ENCODE results near the gene KRT72.

The KRT72 gene

DNA sequence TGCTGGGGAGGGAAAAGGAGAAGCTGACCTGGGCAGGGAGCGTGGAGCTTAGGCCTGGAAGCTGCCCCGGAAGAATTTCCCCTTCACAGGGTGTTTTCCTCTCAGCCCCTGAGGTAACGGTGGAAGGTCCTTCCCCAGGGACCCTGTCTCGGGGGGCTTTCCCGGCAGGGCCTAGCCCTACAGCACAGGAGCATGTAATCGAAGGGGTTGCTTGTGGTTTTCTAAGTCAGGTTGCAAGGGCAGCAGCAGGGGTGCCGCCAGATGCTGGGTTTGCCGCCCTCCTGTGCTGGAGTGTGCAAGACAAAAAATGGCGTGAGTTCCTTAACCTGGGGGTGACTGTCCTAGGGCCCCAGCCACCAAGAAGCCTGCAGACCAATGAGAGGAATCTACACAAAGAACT, 26.0 kb downstream of the KRT72 start:
- DNase-seq: no peak

GRCh38 chr12:52573743-52574142, 27.5 kb downstream of the KRT72 start, which contains the start of gene KRT74:
KRT74 (minus strand) TSS chr12:52573843; CDS start chr12:52573777, 66 bp downstream.
- no peak for DNase-seq

DNA sequence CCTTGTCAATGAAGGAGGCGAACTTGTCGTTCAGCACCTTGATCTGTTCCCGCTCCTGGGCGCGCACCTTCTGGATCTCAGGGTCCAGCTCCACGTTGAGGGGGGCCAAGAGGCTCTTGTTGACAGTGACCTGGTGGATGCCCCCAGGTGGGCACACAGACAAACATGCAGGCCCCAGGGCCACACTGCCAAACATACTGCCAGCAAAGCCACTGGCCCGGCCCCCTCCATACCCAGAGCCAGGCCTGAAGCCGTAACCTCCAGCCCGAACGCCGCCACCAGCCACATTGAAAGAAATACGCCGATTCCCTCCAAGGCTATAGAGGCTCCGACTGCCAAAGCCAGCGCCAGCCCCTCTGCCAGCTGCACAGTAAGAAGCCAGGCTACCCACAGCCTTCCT, 28.0 kb downstream of the KRT72 start:
- no peak for DNase-seq

DNA sequence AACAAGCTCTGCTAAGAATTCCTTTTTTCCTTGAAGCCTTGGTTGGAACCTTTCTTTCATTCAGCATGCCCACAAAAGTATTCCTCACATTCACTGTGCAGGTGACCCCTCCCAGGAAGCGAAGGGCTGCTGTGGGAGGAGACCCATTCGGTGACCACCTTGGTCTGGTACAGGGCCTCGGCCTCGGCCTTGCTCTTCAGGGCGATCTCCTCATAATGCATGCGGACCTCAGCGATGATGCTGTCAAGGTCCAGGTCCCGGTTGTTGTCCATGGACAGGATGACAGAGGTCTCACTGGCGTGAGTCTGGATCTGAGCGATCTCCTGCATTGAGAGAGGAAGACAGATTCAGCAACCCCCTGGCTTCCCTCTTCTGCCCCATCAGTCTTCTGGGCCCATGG, 30.8 kb downstream of the KRT72 start:
- no peak for DNase-seq

GRCh38 chr12:52568111-52568510, 33.2 kb downstream of the KRT72 start:
- no peak for DNase-seq

- DNase-seq: no peak
These were observed 34.4 kb downstream of the KRT72 start for GRCh38 chr12:52566847-52567291.

DNA sequence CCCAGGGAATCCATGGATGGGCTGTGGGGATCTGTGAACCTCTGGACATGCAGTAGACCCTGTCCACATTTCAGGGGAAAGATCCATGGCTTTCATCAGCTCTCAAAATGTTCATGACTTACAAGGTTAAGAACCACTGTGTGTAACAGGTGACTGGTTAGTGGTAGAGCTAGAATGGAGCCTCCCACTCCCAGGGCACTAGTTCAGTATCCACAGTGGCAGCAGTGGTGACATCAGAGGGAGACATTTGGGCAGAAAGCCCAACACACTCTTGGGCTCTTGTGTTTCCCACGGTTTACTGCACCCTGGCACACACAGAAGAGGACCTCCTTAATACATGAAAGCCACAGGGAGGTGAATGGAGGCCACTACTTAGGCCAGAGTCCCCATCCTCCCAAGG, 36.7 kb downstream of the KRT72 start:
- DNase-seq: no peak

- DNase-seq: no peak
These were observed 39.3 kb downstream of the KRT72 start for GRCh38 chr12:52561880-52562449.

DNA sequence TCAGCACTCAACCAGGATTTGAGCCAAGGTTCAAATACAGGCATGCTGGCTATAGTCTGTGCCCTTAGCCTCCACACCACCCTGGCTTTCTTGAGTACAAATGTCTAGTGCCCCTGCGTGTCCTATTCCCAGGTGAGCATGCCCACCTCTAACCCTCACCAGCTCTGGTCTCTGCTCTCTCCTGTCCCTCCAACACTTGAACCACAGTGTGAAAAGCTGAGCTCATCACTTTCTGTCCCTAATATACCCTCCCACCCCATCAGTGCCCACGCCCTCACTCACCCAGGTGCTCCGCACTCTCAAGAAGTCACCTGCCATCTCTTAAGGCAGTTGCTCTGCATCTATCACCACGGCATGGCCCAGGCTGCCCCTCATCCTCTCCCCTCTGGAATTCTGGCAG, 41.3 kb downstream of the KRT72 start:
- DNase-seq: no peak

- no peak for DNase-seq
These were observed 42.4 kb downstream of the KRT72 start for GRCh38 chr12:52558781-52559445.

- DNase-seq: no peak
These were observed 43.8 kb downstream of the KRT72 start for GRCh38 chr12:52557476-52557875.

DNA sequence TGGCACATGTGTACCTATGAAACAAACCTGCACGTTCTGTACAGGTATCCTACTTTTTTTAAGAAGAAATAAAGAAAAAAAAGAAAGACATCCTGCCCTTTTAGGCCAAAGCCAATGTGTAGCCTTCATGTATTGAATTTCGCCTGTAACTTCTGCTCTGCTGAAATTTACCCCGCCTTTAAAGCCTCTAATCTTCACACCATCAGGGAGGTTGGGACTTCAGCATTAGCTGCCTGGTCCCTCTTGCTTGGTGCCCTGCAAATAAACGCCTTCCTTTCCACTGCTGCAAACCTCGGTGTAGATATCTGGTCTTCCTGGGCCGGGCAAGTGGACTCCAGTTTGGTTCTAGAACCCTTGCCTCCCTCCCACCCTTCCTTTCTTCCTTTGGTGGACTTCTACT, 45.7 kb downstream of the KRT72 start:
- no peak for DNase-seq

- DNase-seq: no peak
These were observed 48.5 kb downstream of the KRT72 start, which contains the start of gene KRT71 for GRCh38 chr12:52552681-52553195. KRT71 (minus strand) TSS chr12:52553145; CDS start chr12:52553077, 68 bp downstream.

GRCh38 chr12:52552055-52552454, 49.2 kb downstream of the KRT72 start:
- DNase-seq: no peak

DNA sequence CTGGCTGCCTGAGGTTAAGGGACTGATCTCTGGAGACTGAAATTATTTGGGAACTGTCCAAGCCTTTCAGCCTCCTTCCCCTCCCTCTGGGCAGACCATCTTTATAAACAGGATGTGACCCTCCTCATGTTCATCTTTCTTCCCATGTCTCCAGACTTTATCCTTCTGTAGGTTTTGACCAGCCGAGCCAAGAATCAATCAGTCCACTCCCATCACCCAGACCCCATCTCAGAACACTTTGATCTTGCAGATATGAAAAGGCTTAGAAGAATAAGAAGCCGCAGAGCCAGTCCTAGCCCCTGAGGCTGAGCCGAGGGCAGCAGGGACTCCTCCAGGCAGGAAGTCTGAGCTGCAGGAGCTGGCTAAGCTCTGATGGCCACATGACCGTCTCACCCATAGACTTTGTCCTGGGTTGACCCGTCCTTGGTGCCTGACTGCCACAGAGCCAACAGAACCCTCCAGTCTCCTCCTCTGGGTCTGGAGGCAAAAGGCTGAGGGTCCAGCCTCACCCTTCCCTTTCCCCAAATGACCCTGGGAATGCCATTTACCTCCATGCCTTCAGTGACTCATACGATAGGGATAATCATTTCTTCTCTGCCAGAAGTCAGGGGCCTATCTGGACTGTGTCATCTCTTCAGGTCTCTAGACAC, 49.9 kb downstream of the KRT72 start:
- DNase-seq: no peak

DNA sequence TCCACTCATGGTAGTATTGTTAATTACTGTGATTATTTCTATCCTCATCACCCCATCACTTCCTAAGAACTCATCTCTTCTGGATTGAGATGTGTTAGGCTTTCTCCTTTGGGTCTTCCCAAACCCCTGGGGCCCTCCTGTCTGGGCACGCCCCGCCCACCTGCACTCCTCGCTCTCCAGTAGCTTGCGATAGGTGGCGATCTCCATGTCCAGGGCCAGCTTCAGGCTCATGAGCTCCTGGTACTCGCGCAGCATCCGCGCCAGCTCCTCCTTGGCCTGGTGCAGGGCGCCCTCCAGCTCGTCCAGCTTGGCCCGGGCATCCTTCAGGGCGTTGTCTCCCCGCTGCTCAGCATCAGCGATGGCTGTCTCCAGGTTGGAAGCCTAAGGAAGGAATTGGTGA, 55.1 kb downstream of the KRT72 start:
- DNase-seq: no peak

DNA sequence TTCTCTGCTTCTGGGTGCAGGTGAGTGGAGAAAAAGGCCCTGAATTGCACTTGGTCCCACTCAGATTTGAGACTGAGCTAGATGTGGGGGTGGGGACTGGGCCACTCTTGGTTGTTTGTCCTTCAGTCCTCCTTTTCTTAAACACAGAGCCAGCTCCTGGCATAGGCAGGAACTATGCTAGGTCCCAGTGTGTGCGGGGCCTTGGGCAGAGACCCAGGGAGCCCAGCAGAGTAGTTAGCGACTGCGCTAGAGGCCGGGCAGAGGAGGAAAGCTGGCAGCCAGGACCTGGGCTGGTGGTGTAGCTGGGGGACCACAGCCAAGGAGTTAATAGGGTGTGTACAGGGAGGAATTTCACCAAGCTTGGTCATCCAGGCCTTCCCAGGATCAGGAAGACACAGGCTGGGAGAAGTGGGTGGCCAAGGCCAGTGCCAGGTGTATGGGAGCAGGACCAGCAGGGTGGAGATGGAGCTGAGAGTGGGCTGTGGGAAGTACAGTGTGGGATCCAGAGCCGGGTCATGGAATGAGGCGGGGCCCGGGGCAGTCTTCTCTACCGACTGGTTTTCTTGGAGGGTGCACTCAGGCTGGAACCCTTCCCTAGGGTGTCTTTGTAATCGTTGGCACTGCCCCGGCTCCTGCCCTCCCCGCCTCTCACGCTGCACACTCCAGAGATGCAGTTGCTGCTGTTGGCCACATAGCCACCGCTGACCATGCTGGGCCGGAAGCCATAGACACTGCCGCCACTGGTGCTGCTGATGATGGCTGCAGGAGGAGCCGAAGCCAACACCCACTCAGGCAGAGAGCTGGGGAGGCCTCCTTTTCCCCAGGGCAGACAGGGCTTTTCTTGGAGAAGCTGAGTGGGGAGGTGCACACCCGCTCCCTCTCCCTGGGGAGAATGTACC, 57.0 kb downstream of the KRT72 start:
- no peak for DNase-seq

- DNase-seq: no peak
These were observed 58.4 kb downstream of the KRT72 start for GRCh38 chr12:52542785-52543318.

GRCh38 chr12:52542157-52542556, 59.1 kb downstream of the KRT72 start:
- DNase-seq: no peak

DNA sequence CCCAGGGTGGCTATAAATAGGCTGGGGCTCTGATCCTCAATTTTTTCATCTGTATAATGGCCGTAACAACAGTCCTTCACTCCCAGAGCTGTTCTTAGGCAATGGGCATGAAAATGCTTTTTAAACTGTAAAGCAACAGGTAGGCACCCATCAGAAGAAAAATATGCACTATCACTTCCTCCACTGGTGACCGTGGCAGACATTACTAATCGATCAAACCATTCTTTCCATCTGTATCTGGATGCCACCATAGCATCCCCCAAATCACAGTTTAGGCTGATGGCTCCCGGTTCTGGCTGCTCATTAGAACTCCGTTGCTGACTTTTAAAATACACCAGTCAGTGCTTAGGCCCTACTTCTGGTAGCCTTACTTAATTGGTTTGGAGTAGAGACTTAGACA, 59.6 kb downstream of the KRT72 start:
- DNase-seq: no peak

DNA sequence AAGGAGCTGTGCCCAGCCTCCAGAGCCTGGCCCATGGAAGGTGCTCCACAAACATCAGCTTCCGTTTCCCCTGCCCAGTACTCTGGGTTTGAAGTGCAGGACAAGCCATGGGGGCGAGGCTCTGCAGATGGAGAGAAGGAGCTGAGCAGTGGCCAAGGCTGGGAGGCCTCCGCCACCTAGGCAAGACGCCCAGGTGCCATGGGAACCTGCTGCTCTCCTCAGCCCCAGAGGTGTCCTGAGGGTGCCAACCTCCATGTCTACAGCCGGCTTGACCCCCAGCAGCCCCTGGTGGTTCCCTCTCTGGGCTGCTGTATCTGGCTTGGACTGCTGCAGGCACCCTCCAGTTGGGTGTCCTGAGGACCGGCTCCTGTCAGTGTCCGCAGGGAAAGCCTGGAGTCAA, 60.7 kb downstream of the KRT72 start:
- DNase-seq: no peak

DNA sequence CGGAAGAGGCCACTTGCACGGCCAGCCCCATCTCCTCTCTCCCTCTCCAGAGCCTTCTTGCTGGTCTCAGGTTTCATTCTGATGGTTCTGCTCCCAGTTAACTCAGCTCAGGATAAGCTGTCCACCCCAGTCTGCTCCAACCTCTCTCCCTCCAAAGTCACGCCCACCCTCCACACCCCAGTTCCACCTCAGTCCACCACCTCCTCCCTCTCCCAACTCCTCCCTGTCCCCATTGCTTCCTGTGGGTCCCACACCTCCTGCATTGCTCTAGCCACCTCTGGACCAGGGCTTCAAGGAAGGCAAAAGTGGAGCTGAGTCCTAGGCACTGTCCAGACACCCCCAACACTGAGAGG, 61.5 kb downstream of the KRT72 start:
- DNase-seq: no peak

Measured in activated CD8-positive, alpha-beta memory T cell treated with anti-CD3 and anti-CD28 coated beads for 24 hours (primary cell).